ENCODE data around the gene HDAC4. TPM values are rescaled to one million over a fixed set of nuclear protein-coding genes. Genes with fewer than 3 reads are reported as not detected.

The HDAC4 gene
- total RNA-seq, 4 donors from 2014 or later: 12.9 to 91.6 (median 39.8) TPM

DNA sequence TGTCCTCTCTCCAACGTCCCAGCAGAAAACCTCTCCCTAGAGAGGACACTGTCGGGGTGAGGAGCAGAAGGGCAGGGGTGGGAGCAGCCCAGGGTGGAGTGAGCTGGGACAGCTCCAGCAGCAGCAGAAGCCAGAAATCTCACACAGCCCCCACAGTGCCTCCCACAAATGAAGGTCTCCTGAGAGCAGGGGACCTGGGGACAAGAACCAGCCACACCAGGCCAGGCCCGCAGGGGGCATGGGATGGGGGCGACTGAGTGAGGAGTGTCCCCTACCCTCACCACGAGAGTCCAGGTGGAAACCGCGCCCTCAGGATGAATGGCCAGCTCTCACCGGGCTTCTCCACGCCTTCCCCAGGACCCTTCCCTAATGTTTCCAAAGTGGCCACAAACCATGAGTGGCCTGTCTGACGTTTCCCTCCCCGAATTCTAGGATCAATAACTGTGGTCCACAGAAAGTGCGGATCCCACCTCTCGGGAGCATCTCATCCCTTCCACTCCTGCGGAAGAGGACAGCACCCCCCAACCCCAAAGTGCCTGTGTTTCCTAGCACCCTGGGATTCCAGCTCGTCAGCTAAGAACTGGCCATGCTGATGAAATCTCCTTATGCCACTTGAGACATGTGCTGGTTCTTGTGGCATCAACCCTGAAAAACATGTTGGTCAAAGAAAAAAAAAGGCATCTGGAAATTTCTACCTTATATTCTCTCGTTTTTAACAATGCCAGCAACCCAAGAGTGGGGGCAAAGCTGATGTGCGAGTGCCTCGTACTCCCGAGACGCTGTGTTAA, 121.1 kb downstream of the HDAC4 start:
- intact Hi-C loops (cut with DNase I): no loop called here
- Histone ChIP-seq H3K9me3 (no peaks in the 10 kb centered on the region), H3K36me3 (no peaks in the 10 kb centered on the region), H3K4me3 (replicated peaks in 1 of 3) (no peak overlapping the region), H3K4me1 (peaks cover 0 to 39% of the 10 kb centered on the region in 2 donors), H3K27ac (no peak overlapping the region), H3K27me3 (no peaks in the 10 kb centered on the region)
- no peak for DNase-seq
- 88 to 89% methylated on average over 18 of the region's 20 CpGs for WGBS, 2 donors
- TF ChIP-seq, protein P1, sequence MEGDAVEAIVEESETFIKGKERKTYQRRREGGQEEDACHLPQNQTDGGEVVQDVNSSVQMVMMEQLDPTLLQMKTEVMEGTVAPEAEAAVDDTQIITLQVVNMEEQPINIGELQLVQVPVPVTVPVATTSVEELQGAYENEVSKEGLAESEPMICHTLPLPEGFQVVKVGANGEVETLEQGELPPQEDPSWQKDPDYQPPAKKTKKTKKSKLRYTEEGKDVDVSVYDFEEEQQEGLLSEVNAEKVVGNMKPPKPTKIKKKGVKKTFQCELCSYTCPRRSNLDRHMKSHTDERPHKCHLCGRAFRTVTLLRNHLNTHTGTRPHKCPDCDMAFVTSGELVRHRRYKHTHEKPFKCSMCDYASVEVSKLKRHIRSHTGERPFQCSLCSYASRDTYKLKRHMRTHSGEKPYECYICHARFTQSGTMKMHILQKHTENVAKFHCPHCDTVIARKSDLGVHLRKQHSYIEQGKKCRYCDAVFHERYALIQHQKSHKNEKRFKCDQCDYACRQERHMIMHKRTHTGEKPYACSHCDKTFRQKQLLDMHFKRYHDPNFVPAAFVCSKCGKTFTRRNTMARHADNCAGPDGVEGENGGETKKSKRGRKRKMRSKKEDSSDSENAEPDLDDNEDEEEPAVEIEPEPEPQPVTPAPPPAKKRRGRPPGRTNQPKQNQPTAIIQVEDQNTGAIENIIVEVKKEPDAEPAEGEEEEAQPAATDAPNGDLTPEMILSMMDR (IDR thresholded peaks at IDR 0.05): no peak
- TF ChIP-seq POLR2A (IDR thresholded peaks at IDR 0.05): no peak

DNA sequence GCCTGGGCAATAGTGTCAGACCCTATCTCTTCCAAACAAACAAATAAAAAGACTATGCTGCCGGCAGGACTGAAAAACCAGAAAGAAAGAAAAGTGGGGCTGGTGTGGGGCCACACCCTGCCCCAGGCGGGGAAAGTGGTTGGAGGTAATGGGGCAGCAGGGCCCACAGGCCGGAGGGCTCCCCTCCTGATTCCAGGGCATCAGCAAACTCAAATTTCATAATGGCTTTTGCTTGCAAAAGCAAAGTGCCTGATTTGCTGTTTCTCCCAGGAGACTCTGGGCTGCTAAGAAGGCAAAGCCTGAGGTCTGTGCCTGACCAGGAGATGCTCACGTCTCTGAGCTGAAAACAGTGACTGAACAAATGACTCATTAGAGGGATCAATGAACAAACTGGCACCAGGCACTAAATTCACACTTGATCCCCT, 121.9 kb downstream of the HDAC4 start:
- DNase-seq: no peak
- 75 to 88% methylated on average over 4 of the region's 4 CpGs for WGBS, 2 donors
- Histone ChIP-seq H3K9me3 (no peaks in the 10 kb centered on the region), H3K4me3 (replicated peaks in 1 of 3) (no peak overlapping the region), H3K27me3 (no peaks in the 10 kb centered on the region), H3K4me1 (peaks cover 0 to 34% of the 10 kb centered on the region in 2 donors), H3K36me3 (no peaks in the 10 kb centered on the region), H3K27ac (no peak overlapping the region)
- no peak for TF ChIP-seq POLR2A (IDR thresholded peaks at IDR 0.05)
- TF ChIP-seq, protein P1 (IDR thresholded peaks at IDR 0.05): no peak
- intact Hi-C loops (cut with DNase I): no loop called here

GRCh38 chr2:239278361-239278760, 122.5 kb downstream of the HDAC4 start:
- DNase-seq: no peak
- intact Hi-C loops (cut with DNase I): no loop called here
- Histone ChIP-seq H3K27ac (no peak overlapping the region), H3K4me3 (replicated peaks in 1 of 3) (no peak overlapping the region), H3K27me3 (no peaks in the 10 kb centered on the region), H3K36me3 (no peaks in the 10 kb centered on the region), H3K9me3 (no peaks in the 10 kb centered on the region), H3K4me1 (peaks cover 0 to 34% of the 10 kb centered on the region in 2 donors)
- 96 to 98% methylated on average over 7 of the region's 7 CpGs for WGBS, 2 donors
- TF ChIP-seq, protein P1 (IDR thresholded peaks at IDR 0.05): no peak
- TF ChIP-seq POLR2A (IDR thresholded peaks at IDR 0.05): no peak

- H3K27ac ChIP-seq: no peak overlapping the region
- TF ChIP-seq, protein P1 (IDR thresholded peaks at IDR 0.05): no peak
- no peak for TF ChIP-seq POLR2A (IDR thresholded peaks at IDR 0.05)
- no peak for DNase-seq
- H3K27me3 ChIP-seq: no peaks in the 10 kb centered on the region
- no peaks in the 10 kb centered on the region for H3K9me3 ChIP-seq
- WGBS, 2 donors: 95 to 97% methylated on average over 27 of the region's 27 CpGs
- intact Hi-C loops (cut with DNase I): no loop called here
- peaks cover 0 to 37% of the 10 kb centered on the region in 2 donors for H3K4me1 ChIP-seq
- H3K4me3 ChIP-seq (replicated peaks in 1 of 3): no peak overlapping the region
- no peaks in the 10 kb centered on the region for H3K36me3 ChIP-seq
Measured at GRCh38 chr2:239277401-239278085, 123.3 kb downstream of the HDAC4 start.

DNA sequence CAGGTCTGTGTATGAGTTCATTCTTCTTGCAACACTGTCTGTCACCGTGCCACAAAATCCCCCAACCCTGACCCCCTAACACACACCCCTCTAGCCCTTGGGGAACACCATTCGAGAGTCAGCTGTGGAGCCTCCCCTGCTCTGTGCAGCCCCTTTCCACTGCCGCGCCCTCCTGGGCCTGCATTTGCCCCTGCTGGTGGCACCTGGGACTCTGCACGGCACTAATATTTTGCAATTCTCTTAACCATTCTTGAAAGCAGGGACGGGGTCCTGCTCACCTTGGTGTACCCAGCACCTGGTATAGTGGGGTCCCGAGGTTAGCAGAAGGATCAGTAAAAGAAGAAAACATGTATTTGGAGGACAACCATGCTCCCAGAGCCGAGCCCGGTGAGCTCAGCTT, 124.0 kb downstream of the HDAC4 start:
- H3K36me3 ChIP-seq: no peaks in the 10 kb centered on the region
- no peak overlapping the region for H3K27ac ChIP-seq
- TF ChIP-seq POLR2A (IDR thresholded peaks at IDR 0.05): no peak
- TF ChIP-seq, protein P1 (IDR thresholded peaks at IDR 0.05): no peak
- H3K4me3 ChIP-seq (replicated peaks in 1 of 3): no peak overlapping the region
- WGBS, 2 donors: 91 to 92% methylated on average over 9 of the region's 9 CpGs
- H3K4me1 ChIP-seq: peaks cover 5 to 44% of the 10 kb centered on the region in 2 donors
- DNase-seq: no peak
- intact Hi-C loops (cut with DNase I): no loop called here
- H3K9me3 ChIP-seq: no peaks in the 10 kb centered on the region
- H3K27me3 ChIP-seq: no peaks in the 10 kb centered on the region
